HG03135 (cell line): ENCODE results near the gene KIF23.
"Not testable (repeated sequence)": the region's sequence is repeated elsewhere in the genome, so short reads cannot be mapped to it uniquely, and the experiment has no call there.

Experiments
- ATAC-seq: cut with Tn5 transposase; IDR thresholded peaks from one replicate; pipeline ENCODE4 v1.9.1; 2021; ENCODE audit warnings: mild to moderate bottlenecking, moderate library complexity; ENCODE audit not compliant: unreplicated experiment

The KIF23 gene

DNA sequence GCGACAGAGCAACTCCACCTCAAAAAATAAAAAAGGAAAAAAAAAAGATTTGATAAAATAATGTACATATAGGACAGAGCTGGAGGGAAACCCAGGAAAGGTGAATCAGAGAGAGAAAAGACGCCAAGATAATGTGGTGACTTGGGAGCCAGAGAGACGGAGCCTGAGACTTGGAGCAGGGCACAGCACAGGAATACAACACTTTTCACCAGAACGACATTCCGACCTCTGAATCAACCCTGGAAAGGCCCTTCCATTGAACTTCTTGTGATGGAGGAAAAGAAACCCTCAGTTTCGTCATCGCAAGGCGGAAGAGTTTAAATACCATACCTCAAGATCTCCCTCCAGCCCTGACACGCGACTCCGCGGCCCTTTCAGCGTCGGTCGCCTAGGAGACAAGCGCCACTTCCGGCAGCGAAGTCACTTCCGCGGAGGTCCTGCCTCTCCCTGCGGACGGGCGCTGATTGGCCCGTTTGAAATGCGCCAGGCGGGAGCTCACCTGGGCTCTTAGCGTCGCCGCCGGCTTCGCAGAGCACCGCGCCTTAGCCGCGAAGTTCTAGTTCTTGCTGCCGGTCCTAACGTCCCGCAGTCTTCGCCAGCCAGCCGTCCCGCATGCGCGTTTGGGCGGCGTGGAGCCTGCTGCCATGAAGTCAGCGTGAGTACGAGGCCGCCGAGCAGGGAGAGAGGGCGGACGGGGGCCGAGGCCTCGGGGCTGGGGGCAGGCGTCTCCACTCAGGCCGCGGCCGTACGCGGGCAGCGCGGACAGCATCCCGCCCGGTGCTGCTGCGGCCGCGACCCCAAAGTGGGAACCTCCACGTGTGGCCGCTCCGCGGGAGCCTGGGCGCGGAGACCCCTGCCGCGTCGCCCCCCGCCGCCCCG is at the start of gene KIF23:
KIF23 (plus strand) TSS at position 528 of the 879 bp plus-strand sequence; CDS start at position 645, 117 bp downstream.
- peak; percentile 91 for ATAC-seq

DNA sequence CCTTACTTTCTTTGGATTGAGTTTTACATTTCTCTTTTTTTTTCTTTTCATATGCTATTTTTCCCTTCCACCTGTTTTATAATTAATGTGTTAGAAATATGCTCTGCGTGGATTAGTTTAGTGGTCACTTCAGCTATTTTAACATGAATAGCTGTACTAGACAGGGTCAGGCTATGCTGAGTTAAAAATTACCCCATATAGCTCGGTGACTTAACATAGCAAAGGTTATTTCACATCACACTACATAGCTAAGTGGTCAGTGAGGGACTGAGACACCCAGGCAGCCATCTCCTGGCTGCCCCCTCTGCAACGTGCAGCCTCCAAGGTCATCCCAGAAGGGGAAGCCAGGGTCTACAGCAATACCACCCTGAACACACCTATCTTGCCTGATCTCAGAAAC is 46.9 kb upstream of the KIF23 start:
- no peak for ATAC-seq

DNA sequence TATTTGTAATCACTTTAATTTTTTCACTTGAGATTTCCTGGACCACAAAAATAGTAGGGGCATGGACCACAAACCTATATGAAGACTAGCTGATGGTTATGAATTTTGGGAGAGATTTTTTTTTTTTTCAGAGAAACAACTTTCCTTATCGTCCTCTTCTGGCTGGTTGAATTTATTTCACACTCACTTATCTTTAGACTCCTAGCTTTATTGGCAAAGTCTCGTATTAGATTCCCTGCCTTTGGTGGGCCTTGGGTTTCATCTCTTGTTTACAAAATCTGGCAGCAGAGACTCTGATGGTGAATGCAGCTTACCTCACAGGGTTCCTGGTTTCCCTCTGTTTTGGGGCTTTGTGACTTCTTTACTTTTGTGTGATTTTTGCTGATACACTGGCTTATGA is 44.5 kb upstream of the KIF23 start:
- no peak for ATAC-seq

DNA sequence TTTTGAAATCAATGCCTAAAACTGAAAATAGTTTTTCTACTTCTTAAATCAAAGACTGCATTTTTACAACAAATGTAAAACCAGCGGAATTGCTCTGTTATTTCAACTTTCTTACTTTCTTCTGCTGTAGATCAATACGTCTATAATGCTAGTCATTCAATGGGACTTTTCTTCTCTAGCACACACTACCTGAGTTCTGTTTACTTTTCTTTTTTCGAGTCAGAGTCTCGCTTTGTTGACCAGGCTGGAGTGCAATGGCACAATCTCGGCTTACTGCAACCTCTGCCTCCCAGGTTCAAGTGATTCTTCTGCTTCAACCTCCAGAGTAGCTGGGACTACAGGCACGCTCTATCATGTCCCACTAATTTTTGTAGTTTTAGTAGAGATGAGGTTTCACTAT is 40.7 kb upstream of the KIF23 start:
- ATAC-seq: no peak

DNA sequence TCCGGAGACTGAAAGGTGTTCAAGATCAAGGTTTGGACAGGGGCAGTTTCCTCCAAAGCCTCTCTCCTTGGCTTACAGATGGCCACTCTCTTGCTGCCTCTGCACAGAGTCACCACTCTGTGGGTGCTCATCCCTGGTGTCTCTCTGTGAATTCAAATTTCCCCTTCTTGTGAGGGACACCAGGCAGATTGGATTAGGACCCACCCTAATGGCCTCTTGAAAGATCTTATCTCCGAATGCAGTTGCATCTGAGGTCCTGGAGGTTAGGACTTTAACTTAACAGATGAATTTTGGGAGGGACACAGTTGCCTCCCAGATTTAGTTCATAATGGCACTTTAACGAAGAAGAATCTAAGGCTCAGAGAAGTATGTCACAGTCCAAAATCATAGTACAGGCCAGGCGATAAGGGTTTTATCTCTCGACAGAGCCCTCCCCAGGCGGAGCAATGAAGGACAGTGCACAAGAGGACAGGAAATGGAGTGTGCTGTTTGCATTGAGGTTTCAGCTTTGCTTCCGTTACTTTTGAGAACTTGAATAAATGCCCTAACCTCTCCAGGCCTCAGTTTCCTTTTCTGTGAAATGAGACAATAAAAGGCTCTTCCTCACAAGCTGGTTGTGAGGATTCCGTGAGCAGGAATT is 38.9 kb upstream of the KIF23 start:
- no peak for ATAC-seq

DNA sequence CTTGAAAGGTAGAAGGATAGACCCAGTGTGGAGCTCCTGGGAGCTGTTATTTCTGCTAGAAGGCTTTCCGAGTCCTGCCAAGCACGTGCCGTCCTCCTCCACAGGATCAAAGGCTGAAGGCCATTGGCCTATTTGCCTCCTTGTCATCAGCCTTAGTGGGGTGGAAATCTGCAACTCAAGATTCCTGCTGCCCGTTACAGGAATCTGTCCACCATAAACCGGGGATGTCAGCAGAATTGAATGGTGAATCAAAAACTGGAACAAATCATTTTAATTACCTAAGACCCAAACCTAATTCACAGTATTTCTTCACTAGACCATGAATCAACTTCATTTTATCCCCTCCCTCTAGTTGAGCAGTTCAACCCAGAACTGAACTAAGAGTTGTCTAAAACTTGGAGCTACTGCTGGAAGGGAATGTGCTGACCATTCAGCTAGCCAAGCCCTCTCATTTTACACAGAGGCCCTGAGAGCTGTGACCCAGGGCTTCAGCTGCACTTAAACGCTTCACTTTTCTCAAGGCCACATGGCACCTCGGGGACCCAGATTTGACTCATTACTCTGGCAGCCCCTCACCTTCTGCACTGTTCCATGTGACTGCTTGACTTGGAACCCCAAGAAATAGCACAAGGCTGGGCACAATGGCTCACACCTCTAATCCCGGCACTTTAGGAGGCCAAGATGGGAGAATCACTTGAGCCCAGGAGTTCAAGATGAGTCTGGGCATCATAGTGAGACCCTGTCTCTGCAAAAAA is 36.8 kb upstream of the KIF23 start:
- ATAC-seq: no peak

DNA sequence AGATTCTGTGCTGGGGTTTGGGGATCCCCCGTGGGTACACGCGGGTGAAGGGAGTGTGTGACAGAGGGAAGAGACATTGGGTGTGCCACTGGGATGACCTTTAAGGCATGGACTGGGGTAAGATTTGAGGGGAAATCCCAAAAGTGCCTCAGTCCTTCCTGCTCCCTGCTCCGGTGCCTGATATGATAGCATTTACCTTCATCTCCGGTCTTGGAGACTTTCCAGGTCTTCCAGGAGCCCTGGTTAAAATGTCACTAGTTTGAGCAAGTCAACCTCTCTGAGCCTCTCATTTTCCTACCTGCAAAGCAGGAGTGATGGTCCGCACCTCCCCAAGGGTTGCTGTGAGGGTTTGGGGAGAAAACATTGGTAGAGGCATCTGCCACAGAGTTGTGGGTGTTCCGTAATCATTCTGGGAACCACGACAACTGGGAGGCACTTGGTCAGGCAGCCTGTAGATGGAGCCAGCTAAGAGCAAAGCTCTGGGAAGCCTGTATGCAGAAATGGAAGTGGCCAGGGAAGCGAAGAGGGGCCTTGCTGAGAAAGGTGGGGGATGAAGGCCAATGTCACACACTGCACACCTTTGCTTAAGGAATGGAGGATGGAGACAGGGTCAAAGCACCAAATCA is 33.9 kb upstream of the KIF23 start:
- ATAC-seq: no peak

DNA sequence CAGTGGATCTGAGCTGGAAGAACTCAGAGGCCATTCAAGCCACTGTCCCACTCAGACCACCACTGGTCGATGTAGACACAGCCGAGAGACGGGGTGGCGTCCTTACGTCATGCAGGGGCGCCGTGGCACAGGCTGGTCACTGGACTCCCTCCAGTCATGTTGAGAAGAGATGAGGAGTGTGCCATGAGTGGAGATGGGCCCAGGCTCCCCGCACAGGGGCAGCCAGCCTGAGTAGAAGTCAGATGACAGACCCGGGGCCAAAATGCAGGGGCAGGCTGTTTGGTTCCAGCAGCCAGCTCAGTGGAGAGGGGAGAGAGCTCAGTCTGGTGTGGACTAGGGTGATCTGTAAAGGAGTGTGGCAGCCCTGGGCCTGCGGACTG is 33.4 kb upstream of the KIF23 start:
- no peak for ATAC-seq

DNA sequence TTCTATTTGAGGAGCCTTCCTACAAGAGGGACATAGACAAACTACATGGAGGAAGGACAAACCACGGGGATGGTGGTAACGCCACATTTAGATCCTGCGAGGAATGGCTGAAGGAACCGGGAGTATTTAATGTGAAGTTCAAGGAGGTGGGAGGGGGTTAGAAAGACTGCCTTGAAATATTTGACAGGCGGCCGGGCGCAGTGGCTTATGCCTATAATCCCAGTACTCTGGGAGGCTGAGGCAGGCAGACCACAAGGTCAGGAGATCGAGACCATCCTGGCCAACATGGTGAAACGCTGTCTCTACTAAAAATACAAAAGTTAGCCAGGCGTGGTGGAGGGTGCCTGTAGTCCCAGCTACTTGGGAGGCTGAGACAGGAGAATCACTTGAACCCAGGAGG is 32.0 kb upstream of the KIF23 start:
- not testable (repeated sequence) for ATAC-seq

DNA sequence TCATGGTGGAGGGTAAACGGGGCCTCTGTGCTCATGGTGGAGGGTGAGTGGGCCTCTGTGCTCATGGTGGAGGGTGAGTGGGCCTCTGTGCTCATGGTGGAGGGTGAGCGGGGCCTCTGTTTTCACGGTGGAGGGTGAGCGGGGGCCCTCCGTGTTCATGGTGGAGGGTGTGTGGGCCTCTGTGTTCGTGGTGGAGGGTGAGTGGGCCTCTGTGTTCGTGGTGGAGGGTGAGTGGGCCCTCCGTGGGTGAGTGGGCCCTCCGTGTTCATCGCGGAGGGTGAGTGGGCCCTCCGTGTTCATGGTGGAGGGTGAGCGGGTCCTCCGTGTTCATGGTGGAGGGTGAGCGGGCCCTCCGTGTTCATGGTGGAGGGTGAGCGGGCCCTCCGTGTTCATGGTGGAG is 30.1 kb upstream of the KIF23 start:
- not testable (repeated sequence) for ATAC-seq

DNA sequence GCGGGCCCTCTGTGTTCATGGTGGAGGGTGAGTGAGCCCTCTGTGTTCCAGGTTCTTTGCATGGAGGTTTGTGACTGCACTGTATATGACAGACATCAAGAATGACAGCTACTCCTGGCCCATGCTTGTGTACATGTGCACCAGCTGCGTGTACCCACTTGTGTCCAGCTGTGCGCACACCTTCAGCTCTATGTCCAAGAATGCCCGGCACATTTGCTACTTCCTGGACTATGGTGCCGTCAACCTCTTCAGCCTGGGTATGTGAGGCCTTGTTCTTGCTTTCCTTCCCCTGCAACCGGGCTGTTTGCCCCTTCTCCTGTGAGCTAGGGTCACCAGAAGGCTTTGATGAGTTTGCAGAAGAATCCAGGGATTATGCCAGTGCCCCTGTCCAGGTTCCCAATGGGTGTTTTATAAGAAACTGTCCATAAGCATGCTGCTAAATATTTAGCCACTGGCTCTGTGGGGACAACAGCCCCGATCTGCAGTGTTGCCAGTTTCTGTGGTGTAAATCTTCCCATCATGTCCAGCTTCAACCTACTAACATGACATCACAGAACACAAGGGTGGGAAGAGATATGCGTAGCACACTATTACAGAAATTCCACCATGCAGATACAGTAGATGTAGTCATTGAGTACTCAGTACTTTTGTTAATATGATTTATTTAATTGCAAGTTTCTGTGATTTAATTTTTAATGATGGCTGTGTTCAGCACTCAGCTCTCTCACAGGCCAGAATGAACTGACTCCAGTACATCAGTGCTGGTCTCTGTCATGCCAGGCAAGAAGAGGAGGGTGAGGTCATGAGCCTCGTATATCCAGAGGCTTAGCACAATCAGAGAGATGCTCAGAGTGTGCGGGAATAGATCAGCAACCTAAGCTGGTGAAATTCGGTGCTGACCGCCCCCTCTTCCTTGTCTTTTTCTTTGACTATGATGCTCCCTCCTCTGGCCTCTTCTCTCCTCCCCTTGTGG is 29.2 kb upstream of the KIF23 start:
- ATAC-seq: no peak

DNA sequence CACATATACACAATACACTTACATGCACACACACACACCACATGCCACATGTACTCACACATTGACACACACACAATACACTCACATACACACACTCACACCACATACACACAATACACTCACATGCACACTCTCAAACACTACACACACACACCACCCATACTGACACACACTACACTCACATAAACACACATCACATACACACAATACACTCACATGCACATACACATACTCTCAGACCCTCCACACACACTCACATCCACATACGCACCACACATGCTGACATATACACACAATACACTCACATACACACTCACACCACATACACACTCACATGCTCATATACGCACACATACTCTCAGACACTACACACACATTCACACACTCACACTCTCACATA is 28.3 kb upstream of the KIF23 start:
- no peak for ATAC-seq

DNA sequence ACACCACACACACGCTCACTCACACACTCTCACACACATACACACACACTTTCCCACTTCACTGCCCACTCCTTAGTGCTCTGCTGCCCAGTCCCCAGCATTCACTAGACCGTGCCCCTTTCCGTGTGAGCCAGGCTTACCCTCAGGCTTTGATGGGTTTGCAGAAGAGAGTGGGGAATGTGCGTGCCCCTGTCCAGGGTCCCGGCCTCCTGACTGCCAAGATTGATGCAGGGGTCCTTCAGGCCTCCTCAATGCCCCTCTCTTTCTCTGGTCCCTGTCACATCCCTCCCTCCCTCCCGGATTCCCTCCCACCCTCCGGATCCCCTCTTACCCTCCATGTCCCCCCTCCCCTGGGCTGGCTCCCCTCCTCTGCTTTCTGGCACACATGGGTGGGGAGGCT is 27.9 kb upstream of the KIF23 start:
- ATAC-seq: no peak

DNA sequence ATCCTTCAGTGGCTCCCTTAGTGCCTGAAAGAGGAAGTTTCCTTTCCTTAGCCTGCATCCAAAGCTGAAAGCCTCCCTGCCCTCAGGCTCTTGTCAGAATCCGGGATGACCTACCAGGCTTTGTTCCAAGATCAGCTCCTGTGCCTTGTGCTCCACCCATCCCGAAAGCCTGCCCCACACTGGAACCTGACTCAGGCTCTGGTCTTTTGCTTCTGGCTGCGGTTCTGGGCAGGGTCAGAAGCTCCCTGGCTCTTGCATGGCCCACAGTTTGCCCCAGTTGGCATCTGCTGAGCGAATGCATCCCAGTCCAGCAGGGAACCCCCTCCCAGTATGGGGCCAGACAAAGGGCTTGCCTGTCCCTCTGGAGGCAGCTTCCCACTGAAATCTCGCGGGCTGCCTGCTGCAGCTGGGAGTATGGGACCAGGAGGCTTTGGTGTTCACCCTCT is 25.9 kb upstream of the KIF23 start:
- no peak for ATAC-seq

DNA sequence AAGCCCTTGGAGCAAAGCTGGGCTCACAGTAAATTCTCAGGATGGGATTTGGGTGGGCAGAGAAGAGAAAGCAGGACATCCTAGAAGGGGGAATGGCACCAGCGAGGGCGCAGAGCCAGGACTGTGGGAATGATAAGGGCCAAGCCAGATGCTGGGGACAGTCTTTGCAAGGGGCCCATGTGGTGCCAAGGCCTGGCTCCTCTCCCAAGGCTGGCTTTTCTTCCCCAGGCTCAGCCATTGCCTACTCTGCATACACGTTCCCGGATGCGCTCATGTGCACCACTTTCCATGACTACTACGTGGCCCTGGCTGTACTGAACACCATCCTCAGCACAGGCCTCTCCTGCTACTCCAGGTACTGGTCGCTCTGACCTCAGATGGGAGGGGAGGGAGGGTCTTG is 24.7 kb upstream of the KIF23 start:
- no peak for ATAC-seq

DNA sequence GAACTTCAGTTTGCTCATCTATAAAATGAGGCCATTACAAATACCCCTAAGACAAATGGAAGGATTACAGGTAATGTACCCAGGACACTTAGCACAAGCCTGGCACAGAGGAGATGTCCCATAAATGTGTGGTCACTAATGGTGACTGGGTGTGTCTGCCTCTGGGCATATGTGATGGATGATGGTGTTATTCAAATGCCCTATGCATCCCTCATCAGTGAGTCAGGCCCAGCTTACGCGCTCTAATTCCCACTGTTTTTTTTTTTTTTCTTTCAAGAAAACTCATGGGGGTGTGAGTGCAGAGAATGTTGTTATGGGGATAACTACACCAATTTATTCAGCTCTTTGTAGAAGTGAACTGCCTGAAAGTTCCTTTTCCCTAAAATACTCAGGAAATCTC is 23.6 kb upstream of the KIF23 start:
- ATAC-seq: no peak

DNA sequence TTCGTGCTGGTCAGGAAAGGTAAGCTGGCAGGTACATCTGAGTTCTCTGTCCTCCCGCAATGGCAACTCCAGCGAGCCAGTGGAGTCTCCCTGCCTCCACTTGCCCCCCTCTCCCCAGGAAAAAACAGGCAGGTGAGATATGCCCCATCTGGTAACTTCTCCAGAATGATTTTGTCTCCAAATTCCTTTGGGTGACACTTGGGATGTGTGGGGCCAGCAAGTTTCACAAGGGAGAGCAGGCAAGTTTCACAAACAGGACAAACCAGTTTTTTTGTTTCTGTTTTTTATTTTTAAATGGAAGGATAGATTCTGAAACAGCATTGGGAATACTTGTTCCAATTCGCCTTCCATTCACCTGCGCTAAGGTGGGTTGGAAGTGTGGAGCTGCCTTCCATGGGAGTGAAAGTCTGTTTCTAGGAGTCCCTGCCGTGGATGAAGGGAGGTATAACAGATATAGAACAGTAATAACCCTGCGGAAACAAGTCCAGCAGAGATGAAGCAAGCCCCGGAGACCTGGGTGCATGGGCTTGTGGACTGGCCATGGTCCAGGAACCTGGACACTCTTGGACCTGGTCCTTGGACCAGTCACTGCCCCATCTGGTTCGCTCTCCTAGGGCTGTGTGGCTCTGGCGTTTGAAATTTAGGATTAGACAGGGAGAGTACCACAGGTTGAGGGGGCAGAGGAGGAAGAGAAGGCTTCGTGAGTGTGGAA is 22.9 kb upstream of the KIF23 start:
- ATAC-seq: no peak

DNA sequence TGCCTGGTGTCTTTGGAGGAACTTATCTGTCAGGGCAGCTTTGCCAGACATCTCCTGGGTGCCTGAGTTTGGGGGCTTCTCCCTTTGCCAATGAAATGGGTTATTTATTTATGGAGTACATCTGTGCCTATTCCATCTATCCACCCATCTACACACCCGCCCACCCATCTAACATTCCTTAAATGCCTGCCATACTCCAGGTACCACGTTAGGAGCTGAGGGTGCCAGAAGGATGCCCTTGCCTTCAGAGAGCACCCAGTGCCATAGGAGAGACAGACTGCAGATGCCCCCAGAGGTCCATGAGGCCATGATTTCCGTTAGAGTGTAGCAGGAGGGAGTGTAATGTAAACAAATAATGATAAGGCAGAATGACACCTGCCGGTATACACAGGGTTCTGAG is 21.8 kb upstream of the KIF23 start:
- ATAC-seq: no peak

DNA sequence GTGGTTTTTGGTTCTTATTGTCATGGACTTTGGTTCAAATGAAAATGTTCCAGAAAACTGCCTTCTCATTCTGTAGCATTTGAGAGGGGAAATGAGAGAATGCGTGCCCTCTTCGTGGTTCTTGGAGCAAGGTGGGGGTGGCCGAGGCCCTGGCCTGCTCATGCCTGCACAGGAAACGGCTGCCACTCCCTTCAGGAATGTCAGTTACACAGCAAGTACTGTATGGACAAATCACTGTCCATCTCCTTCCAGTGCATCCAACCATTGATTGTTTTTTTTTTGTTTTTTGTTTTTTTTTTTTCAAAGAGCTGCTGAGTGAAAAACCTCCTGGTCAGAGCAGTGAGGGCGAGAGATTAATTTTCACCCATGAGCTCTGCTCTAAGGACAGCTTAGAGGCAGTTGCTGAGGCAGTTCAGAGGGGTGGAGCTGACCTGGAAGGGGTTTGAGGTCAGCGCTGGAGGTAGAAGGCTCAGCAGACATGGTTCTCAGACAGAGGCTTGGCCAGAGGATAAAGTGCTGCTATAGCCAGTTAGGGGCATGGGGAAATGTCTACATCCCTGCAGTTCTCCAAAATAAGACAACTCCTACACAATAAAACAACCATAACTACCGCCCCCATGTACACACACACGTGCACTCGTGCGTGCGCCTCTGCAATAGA is 20.2 kb upstream of the KIF23 start:
- no peak for ATAC-seq
